CD14-positive monocyte (primary cell): Measurements from ENCODE around the gene WNT10A. TPM values are rescaled to one million over a fixed set of nuclear protein-coding genes. Genes with fewer than 3 reads are reported as not detected.

Experiments
- DNase-seq, 3 donors: peaks; one replicate each; pipeline ENCODE4 v3.0.0-alpha.2; 2011 to 2022
- H2AFZ ChIP-seq: 2 replicates; pipeline ENCODE4 v1.6.0; 2012; ENCODE audit warnings: mild to moderate bottlenecking, low read depth, low read length, inconsistent platforms; ENCODE audit not compliant: insufficient read depth, poor library complexity, severe bottlenecking
- H3K27ac ChIP-seq, 2 donors: 1 replicate in 1 of 2; 2 replicates in 1 of 2; pipeline ENCODE4 v1.5.1; 2012 to 2013; ENCODE audit warnings: low read length in 2 of 2, control low read depth in 1 of 2, inconsistent platforms in 1 of 2, low read depth in 1 of 2, mild to moderate bottlenecking in 1 of 2
- H3K27me3 ChIP-seq, 2 donors: one replicate each; pipeline versions ENCODE4 v1.6.0 to v1.6.1; 2011 to 2013; ENCODE audit warnings: low read length in 2 of 2; ENCODE audit not compliant: control insufficient read depth in 2 of 2, insufficient read depth in 2 of 2
- H3K36me3 ChIP-seq, 2 donors: replicated peaks in 1 of 2; 1 replicate in 1 of 2; 2 replicates in 1 of 2; pipeline versions ENCODE4 v1.5.1 to v1.6.1; 2012 to 2013; ENCODE audit warnings: low read length in 2 of 2, control low read depth in 1 of 2, inconsistent platforms in 1 of 2, mild to moderate bottlenecking in 1 of 2; ENCODE audit not compliant: insufficient read depth in 2 of 2, control insufficient read depth in 1 of 2
- H3K4me1 ChIP-seq, 2 donors: 1 replicate in 1 of 2; 2 replicates in 1 of 2; pipeline versions ENCODE4 v1.5.1 to v1.6.1; 2012 to 2013; ENCODE audit warnings: low read length in 2 of 2, control low read depth in 1 of 2, inconsistent platforms in 1 of 2, mild to moderate bottlenecking in 1 of 2, moderate library complexity in 1 of 2; ENCODE audit not compliant: insufficient read depth in 2 of 2, control insufficient read depth in 1 of 2
- H3K4me2 ChIP-seq: replicated peaks from 2 replicates; pipeline ENCODE3; 2012; ENCODE audit warnings: low read length, moderate library complexity, mild to moderate bottlenecking; ENCODE audit not compliant: poor library complexity, severe bottlenecking; ENCODE audit errors: extremely low read depth
- H3K4me3 ChIP-seq, 3 experiments: fragments of 200-600 bp in 1 of 3; sonication (generic) in 1 of 3; replicated peaks in 1 of 3; 1 replicate in 2 of 3; 2 replicates in 1 of 3; pipeline ENCODE4 v1.5.1; 2011 to 2013; ENCODE audit warnings: low read length in 3 of 3, mild to moderate bottlenecking in 3 of 3, control low read depth in 2 of 3, low read depth in 2 of 3, inconsistent platforms in 1 of 3, moderate library complexity in 1 of 3
- H3K79me2 ChIP-seq: 2 replicates; pipeline ENCODE4 v1.6.0; 2012; ENCODE audit warnings: mild to moderate bottlenecking, control low read depth, inconsistent platforms, low read length, moderate library complexity; ENCODE audit not compliant: insufficient read depth
- H3K9ac ChIP-seq: 2 replicates; pipeline ENCODE4 v1.6.0; 2017; ENCODE audit warnings: low read length, mild to moderate bottlenecking; ENCODE audit not compliant: insufficient read depth, poor library complexity, severe bottlenecking
- H3K9me3 ChIP-seq, 2 donors: replicated peaks in 1 of 2; 1 replicate in 1 of 2; 2 replicates in 1 of 2; pipeline versions ENCODE4 v1.5.1 to v1.6.1; 2012 to 2013; ENCODE audit warnings: low read length in 2 of 2, control low read depth in 1 of 2; ENCODE audit not compliant: control insufficient read depth in 1 of 2, insufficient read depth in 1 of 2
- H4K20me1 ChIP-seq: 2 replicates; pipeline ENCODE4 v1.6.0; 2012; ENCODE audit warnings: mild to moderate bottlenecking, low read length, control low read depth, moderate library complexity; ENCODE audit not compliant: insufficient read depth
- H3K27ac Mint-ChIP-seq, 7 donors: one replicate each; pipeline ENCODE4 v1.8.0; 2020; ENCODE audit warnings: mild to moderate bottlenecking in 7 of 7, mixed read lengths in 7 of 7, moderate library complexity in 6 of 7, inconsistent platforms in 2 of 7
- H3K27me3 Mint-ChIP-seq, 3 donors: one replicate each; pipeline ENCODE4 v1.8.0; 2021 to 2022; ENCODE audit warnings: low read depth in 3 of 3, mild to moderate bottlenecking in 3 of 3, mixed read lengths in 3 of 3, moderate library complexity in 3 of 3, inconsistent platforms in 1 of 3
- H3K36me3 Mint-ChIP-seq, 2 donors: one replicate each; pipeline ENCODE4 v1.8.0; 2020; ENCODE audit warnings: mixed read lengths in 2 of 2, inconsistent platforms in 1 of 2, mild to moderate bottlenecking in 1 of 2
- H3K4me1 Mint-ChIP-seq: one replicate; pipeline ENCODE4 v1.8.0; 2020; ENCODE audit warnings: mild to moderate bottlenecking, mixed read lengths
- H3K4me3 Mint-ChIP-seq, 2 donors: one replicate each; pipeline ENCODE4 v1.8.0; 2020; ENCODE audit warnings: mild to moderate bottlenecking in 2 of 2, mixed read lengths in 2 of 2, moderate library complexity in 1 of 2
- H3K9me3 Mint-ChIP-seq, 7 donors: one replicate each; pipeline ENCODE4 v1.8.0; 2020 to 2022; ENCODE audit warnings: mixed read lengths in 7 of 7, mild to moderate bottlenecking in 6 of 7, moderate library complexity in 6 of 7, inconsistent platforms in 2 of 7
- CTCF ChIP-seq: fragments of 200-600 bp; IDR thresholded peaks from one replicate; pipeline ENCODE4 v1.8.0; 2022; ENCODE audit warnings: antibody characterized with exemption, mild to moderate bottlenecking
- WGBS: methylation state at CpG from one replicate; pipeline ENCODE4 v1.1.5; 2013; ENCODE audit warnings: missing lambda C conversion rate; ENCODE audit not compliant: insufficient coverage; 5-methylcytosine and 5-hydroxymethylcytosine counted together
- intact Hi-C, 2 donors: fragments of 100-400 bp; cut with micrococcal nuclease; formaldehyde crosslinking; loops; one replicate each; pipeline versions ENCODE4 v1.15.0 to v1.15.1; 2023
- polyA plus RNA-seq, 3 donors: library from polyadenylated mRNA; depleted of rRNA in 1 of 3; unstranded in 2 of 3; stranded (reverse) in 1 of 3; fragments of 300-500 nt in 2 of 3; fragments of >200 nt in 1 of 3; fragmentation: Illumina TruSeq in 2 of 3; gene quantifications; 1 replicate in 2 of 3; 2 replicates in 1 of 3; pipeline ENCODE4 v1.2.3, GENCODE V29; 2012 to 2021

The WNT10A gene
- polyA plus RNA-seq, 3 donors, result 0.04 TPM; not detected in 2

GRCh38 chr2:218898109-218898878, 17.6 kb downstream of the WNT10A start:
- Mint-ChIP-seq H3K4me3 (peak overlapping the region in 1 of 2 donors; percentile 72), H3K4me1 (peaks cover 23% of the 10 kb centered on the region), H3K27me3 (peaks cover 85 to 94% (median 88%) of the 10 kb centered on the region in 3 donors), H3K36me3 (peaks cover 3 to 9% of the 10 kb centered on the region in 2 donors), H3K9me3 (peaks cover 0 to 13% (median 5%) of the 10 kb centered on the region in 7 donors), H3K27ac (no peak overlapping the region)
- Histone ChIP-seq H3K4me3 (no peak overlapping the region), H3K36me3 (no peaks in the 10 kb centered on the region), H3K9me3 (peaks cover 0 to 38% of the 10 kb centered on the region in 2 donors), H3K79me2 (no peaks in the 10 kb centered on the region), H2AFZ (no peak overlapping the region), H4K20me1 (no peaks in the 10 kb centered on the region), H3K4me1 (peaks cover 2 to 21% of the 10 kb centered on the region in 2 donors), H3K27me3 (peaks cover 79 to 89% of the 10 kb centered on the region in 2 donors), H3K27ac (no peak overlapping the region), H3K9ac (no peak overlapping the region), H3K4me2 (no peak overlapping the region)
- 2% methylated on average over 46 of the region's 52 CpGs for WGBS
- intact Hi-C loops, result loop anchor here in 1 of 2 donors (1.0 to 2.0 kb wide), 2 partner anchors 21 to 45 kb away; no protein-coding TSS in a partner anchor
- peak; percentile 49 to 68 (median 62) for DNase-seq
- TF ChIP-seq CTCF, result peak; percentile 100

GRCh38 chr2:218899147-218899546, 18.5 kb downstream of the WNT10A start:
- peaks cover 17% of the 10 kb centered on the region for H3K4me1 Mint-ChIP-seq
- Histone ChIP-seq H3K4me1 (peaks cover 0 to 16% of the 10 kb centered on the region in 2 donors), H2AFZ (no peak overlapping the region), H3K27me3 (peaks cover 73 to 84% of the 10 kb centered on the region in 2 donors), H3K9me3 (peaks cover 0 to 31% of the 10 kb centered on the region in 2 donors), H3K27ac (no peak overlapping the region), H3K4me3 (no peak overlapping the region), H4K20me1 (no peaks in the 10 kb centered on the region), H3K36me3 (no peaks in the 10 kb centered on the region), H3K79me2 (no peaks in the 10 kb centered on the region), H3K4me2 (no peak overlapping the region), H3K9ac (no peak overlapping the region)
- peaks cover 0 to 5% of the 10 kb centered on the region in 2 donors for H3K36me3 Mint-ChIP-seq
- H3K4me3 Mint-ChIP-seq, result peak overlapping the region in 1 of 2 donors; percentile 72
- WGBS, result 36% methylated on average over 10 of the region's 12 CpGs
- no peak overlapping the region for H3K27ac Mint-ChIP-seq
- no peak for DNase-seq
- peaks cover 0 to 13% (median 2%) of the 10 kb centered on the region in 7 donors for H3K9me3 Mint-ChIP-seq
- intact Hi-C loops, result loop anchor here in 1 of 2 donors (2.0 kb wide), 1 partner anchor 46 kb away; no protein-coding TSS in a partner anchor
- H3K27me3 Mint-ChIP-seq, result peaks cover 83 to 92% (median 84%) of the 10 kb centered on the region in 3 donors
- no peak for TF ChIP-seq CTCF
